HS-5 (cell line): Measurements from ENCODE around the gene BAIAP2L1.
"Not testable (repeated sequence)": the region's sequence is repeated elsewhere in the genome, so short reads cannot be mapped to it uniquely, and the experiment has no call there.

Experiments used
- DNase-seq: peaks from one replicate; pipeline ENCODE4 v3.0.0-alpha.2; 2012; ENCODE audit warnings: low read depth

Gene BAIAP2L1

GRCh38 chr7:98398567-98399372, 2.1 kb downstream of the BAIAP2L1 start:
- DNase-seq: no peak

- DNase-seq: no peak
These were observed 4.1 kb downstream of the BAIAP2L1 start for GRCh38 chr7:98396768-98397167.

GRCh38 chr7:98395951-98396350, 4.9 kb downstream of the BAIAP2L1 start:
- no peak for DNase-seq

- no peak for DNase-seq
These were observed 5.4 kb downstream of the BAIAP2L1 start for GRCh38 chr7:98395481-98395880.

- DNase-seq: no peak
These were observed 6.5 kb downstream of the BAIAP2L1 start for GRCh38 chr7:98394377-98394836.

GRCh38 chr7:98387544-98388226, 13.2 kb downstream of the BAIAP2L1 start:
- DNase-seq: no peak

- DNase-seq: no peak
These were observed 13.8 kb downstream of the BAIAP2L1 start for GRCh38 chr7:98387131-98387530.

- not testable (repeated sequence) for DNase-seq
These were observed 15.4 kb downstream of the BAIAP2L1 start for GRCh38 chr7:98385532-98385931.

- no peak for DNase-seq
These were observed 22.6 kb downstream of the BAIAP2L1 start for GRCh38 chr7:98378210-98378819.

GRCh38 chr7:98376711-98377110, 24.2 kb downstream of the BAIAP2L1 start:
- no peak for DNase-seq

- no peak for DNase-seq
These were observed 25.2 kb downstream of the BAIAP2L1 start for GRCh38 chr7:98375664-98376063.

GRCh38 chr7:98374285-98374680, 26.6 kb downstream of the BAIAP2L1 start:
- no peak for DNase-seq

GRCh38 chr7:98372993-98373392, 27.9 kb downstream of the BAIAP2L1 start:
- peak; percentile 69 for DNase-seq

GRCh38 chr7:98369726-98370125, 31.2 kb downstream of the BAIAP2L1 start:
- DNase-seq: no peak

- DNase-seq: no peak
These were observed 32.2 kb downstream of the BAIAP2L1 start for GRCh38 chr7:98368716-98369115.

- DNase-seq: no peak
These were observed 34.3 kb downstream of the BAIAP2L1 start for GRCh38 chr7:98366562-98366938.

GRCh38 chr7:98365863-98366561, 34.9 kb downstream of the BAIAP2L1 start:
- no peak for DNase-seq

- DNase-seq: no peak
These were observed 36.7 kb downstream of the BAIAP2L1 start for GRCh38 chr7:98364220-98364619.

- DNase-seq: no peak
These were observed 38.4 kb downstream of the BAIAP2L1 start for GRCh38 chr7:98362517-98362916.

GRCh38 chr7:98360221-98361130, 40.4 kb downstream of the BAIAP2L1 start:
- no peak for DNase-seq

GRCh38 chr7:98359395-98359794, 41.5 kb downstream of the BAIAP2L1 start:
- DNase-seq: no peak
